Neutrophil (primary cell): ENCODE results near the gene LRP10.

Source experiments
- H3K27ac ChIP-seq: fragments of 200-600 bp; sonication (generic); 2 replicates; pipeline ENCODE4 v1.5.1; 2016; ENCODE audit warnings: mild to moderate bottlenecking, moderate library complexity
- H3K27me3 ChIP-seq: fragments of 200-600 bp; sonication (generic); 2 replicates; pipeline ENCODE4 v1.6.0; 2016; ENCODE audit warnings: mild to moderate bottlenecking
- H3K36me3 ChIP-seq: fragments of 200-600 bp; sonication (generic); 2 replicates; pipeline ENCODE4 v1.5.1; 2017
- H3K4me1 ChIP-seq, 2 experiments: fragments of 200-600 bp in 1 of 2; sonication (generic) in 1 of 2; 1 replicate in 1 of 2; 2 replicates in 1 of 2; pipeline versions ENCODE4 v1.5.1 to v1.6.1; 2013 to 2016; ENCODE audit warnings: low read depth in 1 of 2, low read length in 1 of 2, mild to moderate bottlenecking in 1 of 2, moderate library complexity in 1 of 2; ENCODE audit not compliant: control insufficient read depth in 1 of 2, insufficient read depth in 1 of 2
- H3K4me3 ChIP-seq, 2 experiments: fragments of 200-600 bp in 1 of 2; sonication (generic) in 1 of 2; 1 replicate in 1 of 2; 2 replicates in 1 of 2; pipeline ENCODE4 v1.5.1; 2013 to 2016; ENCODE audit warnings: low read depth in 1 of 2, low read length in 1 of 2, mild to moderate bottlenecking in 1 of 2, moderate library complexity in 1 of 2
- H3K9me3 ChIP-seq: fragments of 200-600 bp; sonication (generic); 2 replicates; pipeline ENCODE4 v1.5.1; 2016
- CTCF ChIP-seq: fragments of 200-600 bp; sonication (generic); IDR thresholded peaks from 2 replicates; pipeline ENCODE4 v1.5.1; 2016; ENCODE audit warnings: antibody characterized with exemption

The LRP10 gene

GRCh38 chr14:22898302-22899090, 27.0 kb downstream of the LRP10 start:
- Histone ChIP-seq H3K36me3 (peaks cover 82% of the 10 kb centered on the region), H3K27ac (peak overlapping the region; percentile 3), H3K9me3 (no peaks in the 10 kb centered on the region), H3K27me3 (no peaks in the 10 kb centered on the region), H3K4me1 (peaks cover 6 to 7% of the 10 kb centered on the region in 2 experiments), H3K4me3 (no peak overlapping the region)
- TF ChIP-seq CTCF, result no peak

- peak; percentile 66 for TF ChIP-seq CTCF
- Histone ChIP-seq H3K4me3 (no peak overlapping the region), H3K36me3 (peaks cover 88% of the 10 kb centered on the region), H3K9me3 (no peaks in the 10 kb centered on the region), H3K27ac (peak overlapping the region; percentile 57), H3K27me3 (no peaks in the 10 kb centered on the region), H3K4me1 (peaks cover 6 to 7% of the 10 kb centered on the region in 2 experiments)
Observed at GRCh38 chr14:22900081-22900799, 28.7 kb downstream of the LRP10 start.

- no peaks in the 10 kb centered on the region for H3K27me3 ChIP-seq
- H3K4me3 ChIP-seq, result no peak overlapping the region
- H3K4me1 ChIP-seq, result peaks cover 6 to 7% of the 10 kb centered on the region in 2 experiments
- TF ChIP-seq CTCF, result no peak
- peak overlapping the region; percentile 57 for H3K27ac ChIP-seq
- peaks cover 100% of the 10 kb centered on the region for H3K36me3 ChIP-seq
- H3K9me3 ChIP-seq, result no peaks in the 10 kb centered on the region
Observed at GRCh38 chr14:22901799-22902198, 30.3 kb downstream of the LRP10 start.

- H3K27ac ChIP-seq, result no peak overlapping the region
- no peaks in the 10 kb centered on the region for H3K27me3 ChIP-seq
- H3K36me3 ChIP-seq, result peaks cover 100% of the 10 kb centered on the region
- H3K4me1 ChIP-seq, result peaks cover 10 to 11% of the 10 kb centered on the region in 2 experiments
- no peak overlapping the region for H3K4me3 ChIP-seq
- TF ChIP-seq CTCF, result no peak
- H3K9me3 ChIP-seq, result no peaks in the 10 kb centered on the region
Observed at GRCh38 chr14:22903742-22904087, 32.2 kb downstream of the LRP10 start.

- peaks cover 100% of the 10 kb centered on the region for H3K36me3 ChIP-seq
- H3K27ac ChIP-seq, result no peak overlapping the region
- no peaks in the 10 kb centered on the region for H3K27me3 ChIP-seq
- H3K9me3 ChIP-seq, result no peaks in the 10 kb centered on the region
- peaks cover 6 to 8% of the 10 kb centered on the region in 2 experiments for H3K4me1 ChIP-seq
- no peak overlapping the region for H3K4me3 ChIP-seq
- TF ChIP-seq CTCF, result no peak
Observed at GRCh38 chr14:22905627-22906026, 34.1 kb downstream of the LRP10 start.
